Medulla oblongata (tissue), 1 donor: ENCODE data around the gene AMOTL1.
"Not testable (repeated sequence)": the region's sequence is repeated elsewhere in the genome, so short reads cannot be mapped to it uniquely, and the experiment has no call there.

Experiments
- DNase-seq: peaks from one replicate; pipeline ENCODE4 v3.0.0-alpha.2; 2015; ENCODE audit errors: extremely low spot score

AMOTL1 gene

DNA sequence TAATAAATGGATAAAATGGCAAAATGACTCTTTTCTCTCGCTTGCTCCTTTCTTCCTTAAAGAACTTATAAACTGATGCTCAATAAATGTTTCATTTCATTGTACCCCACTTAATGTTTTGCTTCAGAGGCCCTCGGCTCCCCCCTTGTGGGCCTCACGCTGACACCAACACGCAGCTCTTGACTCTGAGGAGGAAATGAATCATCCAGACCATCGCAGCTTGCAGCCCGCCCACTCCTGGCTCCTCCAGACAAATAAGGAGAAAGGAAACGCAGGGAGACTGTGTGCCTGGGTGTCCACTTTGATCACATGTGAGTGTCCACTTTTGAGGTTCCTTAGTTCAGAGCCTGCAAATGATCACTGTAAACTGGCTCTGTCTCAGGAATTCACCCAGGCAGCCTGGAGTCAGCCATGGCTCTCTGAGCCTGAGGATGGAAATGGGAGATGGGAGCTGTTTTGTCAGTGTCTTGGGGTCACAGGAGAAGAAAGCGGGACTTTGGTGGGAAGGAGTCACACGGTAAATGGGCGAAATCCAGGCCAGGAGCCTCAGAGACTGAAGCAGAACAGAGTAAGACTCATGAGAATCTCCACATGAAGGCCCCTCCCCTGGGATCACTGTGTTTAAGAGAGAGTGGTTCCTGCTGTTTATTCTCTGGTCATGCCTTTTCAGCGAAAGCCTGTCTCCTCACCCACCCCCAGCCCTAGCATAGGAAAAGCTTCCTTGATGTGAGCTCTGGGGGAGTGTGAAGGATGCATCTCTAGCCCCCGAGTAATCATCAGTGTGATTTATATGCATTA, 108.7 kb downstream of the AMOTL1 start:
- peak; percentile 83 for DNase-seq

DNA sequence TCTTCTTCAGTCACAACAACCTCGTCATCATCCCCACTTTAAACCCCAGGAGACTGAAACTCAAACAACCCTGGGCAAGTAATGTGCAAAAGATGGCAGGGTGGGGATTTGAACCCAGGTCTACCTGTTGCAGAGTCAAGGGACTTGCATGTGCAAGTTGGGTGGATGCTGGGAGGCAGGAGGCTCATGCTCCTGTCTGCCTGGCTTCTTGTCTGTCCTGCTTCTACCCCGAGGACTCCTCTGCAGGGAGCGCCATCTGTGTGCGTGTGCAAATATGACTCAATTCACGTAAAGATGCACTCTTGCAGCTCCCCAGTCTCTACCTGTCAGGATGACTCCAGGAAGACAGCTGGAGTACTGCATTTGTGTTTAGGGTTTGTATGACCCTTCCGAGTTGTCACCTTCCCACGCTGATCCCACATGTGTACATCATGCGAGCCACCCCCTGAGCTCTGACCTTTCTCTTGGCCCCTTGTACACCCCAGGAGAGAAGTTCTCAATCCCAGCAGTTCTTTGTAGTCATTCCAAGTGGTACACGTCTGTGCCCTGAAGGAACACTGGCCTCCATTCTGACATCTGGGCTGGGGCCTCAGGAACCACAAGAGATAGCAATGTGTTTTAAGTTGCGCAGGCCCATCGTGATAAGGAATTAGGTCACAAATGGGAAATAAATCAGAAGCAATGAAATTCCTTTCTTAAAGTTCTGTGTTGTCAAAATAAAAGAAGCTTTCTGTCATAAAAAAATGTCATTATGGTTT, 109.5 kb downstream of the AMOTL1 start:
- DNase-seq = no peak

DNA sequence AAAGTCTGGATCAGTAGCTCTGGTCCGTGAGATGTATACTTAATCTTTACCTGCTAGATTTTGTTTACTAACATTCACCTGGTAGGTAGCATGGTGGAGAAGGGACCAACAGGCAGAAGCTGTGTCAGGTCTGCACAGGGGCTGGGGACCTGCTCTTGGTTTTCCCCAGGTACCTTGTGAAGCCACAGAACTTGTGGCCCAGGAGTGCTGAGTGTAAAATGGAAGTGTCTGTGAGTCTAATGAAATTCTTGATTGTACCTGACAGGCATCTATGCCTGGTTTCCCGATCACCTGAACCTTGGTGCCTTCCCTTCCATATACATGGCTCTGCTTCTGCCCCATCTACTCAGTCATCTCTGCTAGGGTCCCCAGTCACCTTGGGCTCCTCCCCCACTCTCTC, 110.8 kb downstream of the AMOTL1 start:
- DNase-seq = no peak

DNA sequence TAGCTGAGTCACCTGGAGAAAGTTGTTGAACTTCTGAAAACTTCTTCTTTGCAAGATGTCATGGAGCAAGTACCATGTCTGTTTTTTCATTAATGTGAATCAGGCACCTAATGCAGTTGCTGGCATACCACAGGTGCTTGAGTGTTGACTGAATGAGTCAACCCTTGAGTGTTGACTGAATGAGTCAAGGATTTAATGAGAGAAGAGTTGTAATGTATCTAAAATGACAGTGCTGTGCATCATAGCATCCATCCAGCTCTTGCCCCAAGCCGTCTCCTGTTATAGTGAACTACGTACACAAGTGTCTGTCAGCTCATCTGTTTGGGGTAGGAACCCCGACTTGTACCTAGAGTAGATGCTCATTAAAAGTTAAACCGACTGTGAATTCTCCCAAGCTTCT, 112.1 kb downstream of the AMOTL1 start:
- no peak for DNase-seq

DNA sequence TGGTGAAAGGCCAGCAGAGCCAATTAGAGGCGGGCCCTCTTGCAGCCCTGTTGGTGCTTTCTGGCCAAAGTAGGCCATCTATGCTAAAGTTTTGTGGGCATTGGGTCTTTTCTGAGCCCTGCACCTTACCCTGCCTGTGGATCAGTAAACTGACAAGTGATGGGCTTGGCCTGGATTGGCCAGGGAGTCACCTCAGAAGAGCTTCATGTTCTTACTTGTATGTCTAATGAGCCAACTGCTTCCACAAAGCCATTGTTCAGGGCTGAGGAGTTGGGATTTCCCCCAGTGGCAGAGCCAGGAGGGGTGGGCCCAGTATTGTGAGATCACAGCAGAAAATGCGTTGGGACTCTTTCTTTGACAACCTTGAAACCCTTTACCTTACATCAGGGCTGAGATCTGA, 114.8 kb downstream of the AMOTL1 start:
- DNase-seq = no peak

DNA sequence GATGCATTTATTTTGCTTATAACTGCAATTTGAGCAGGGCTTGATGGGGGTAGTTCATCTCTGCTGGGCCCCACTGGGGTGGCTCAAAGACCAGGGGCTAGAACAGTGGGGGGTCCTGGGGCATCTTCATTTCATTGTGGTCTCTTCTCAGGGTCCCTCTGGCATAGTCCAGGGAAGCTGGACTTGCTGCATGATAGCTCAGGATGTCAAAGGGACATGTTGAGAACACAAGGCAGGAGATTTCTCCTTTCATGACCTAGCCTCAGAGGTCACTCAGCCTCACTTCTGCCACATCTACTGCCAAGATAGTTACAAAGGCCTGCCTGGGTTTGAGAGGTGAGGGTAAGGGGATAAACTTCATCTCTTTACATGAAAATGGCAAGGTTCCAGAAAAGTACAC, 115.7 kb downstream of the AMOTL1 start:
- no peak for DNase-seq

DNA sequence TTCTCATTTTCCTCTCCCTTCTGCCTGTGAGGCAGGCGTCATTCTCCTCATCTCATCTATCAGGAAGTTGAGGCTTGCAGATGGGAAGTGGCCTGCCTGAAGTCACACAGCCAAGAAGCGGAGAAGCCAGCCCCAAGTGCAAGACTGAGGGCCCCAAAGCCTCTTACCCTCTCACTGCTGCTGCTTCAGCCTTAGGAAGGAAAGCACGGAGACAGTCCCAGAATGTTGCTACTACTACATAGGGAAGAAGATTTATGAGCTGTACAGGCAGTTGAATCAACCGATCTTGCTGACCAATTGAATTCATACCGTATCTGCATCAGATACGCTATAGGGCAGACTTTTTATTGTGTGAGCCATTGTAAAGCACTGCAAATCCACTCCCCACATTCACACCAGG, 116.2 kb downstream of the AMOTL1 start:
- DNase-seq = peak; percentile 24

DNA sequence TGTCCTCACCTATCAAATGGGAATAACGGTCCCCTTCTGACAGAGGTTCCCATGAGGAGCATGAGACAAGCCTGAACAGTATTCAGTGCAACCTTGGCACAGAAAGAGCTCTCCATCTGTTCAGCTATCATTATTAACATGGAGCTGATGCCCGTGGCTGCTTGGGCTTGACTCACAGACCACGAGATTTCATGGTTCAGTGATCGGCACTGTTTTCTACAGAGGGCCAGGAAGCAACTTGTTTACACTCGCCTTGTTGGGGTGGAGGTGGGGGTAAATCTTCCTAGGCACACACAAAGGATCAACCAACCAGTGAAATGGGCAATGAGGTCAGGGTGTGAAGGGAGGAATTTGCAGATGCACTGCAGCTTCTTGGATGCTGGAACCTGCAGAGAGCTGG, 117.0 kb downstream of the AMOTL1 start:
- DNase-seq = no peak

DNA sequence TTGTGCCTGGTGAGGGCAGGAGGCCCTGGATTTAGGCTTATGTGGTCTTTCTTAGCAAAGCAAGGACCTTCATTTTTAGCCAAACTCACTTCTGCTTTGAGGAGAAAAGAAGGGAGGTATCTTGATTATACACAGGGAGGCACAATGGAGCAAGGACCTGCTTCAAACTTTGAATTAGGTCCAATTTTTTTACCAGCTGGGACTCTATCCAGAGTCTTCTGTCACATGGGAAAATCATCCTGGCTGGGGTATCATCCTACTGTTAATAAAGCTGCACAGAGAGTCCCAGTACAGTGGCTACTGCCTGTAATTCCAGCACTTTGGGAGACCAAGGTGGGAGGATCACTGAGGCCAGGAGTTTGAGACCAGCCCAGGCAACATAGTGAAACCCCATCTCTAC, 117.4 kb downstream of the AMOTL1 start:
- no peak for DNase-seq

DNA sequence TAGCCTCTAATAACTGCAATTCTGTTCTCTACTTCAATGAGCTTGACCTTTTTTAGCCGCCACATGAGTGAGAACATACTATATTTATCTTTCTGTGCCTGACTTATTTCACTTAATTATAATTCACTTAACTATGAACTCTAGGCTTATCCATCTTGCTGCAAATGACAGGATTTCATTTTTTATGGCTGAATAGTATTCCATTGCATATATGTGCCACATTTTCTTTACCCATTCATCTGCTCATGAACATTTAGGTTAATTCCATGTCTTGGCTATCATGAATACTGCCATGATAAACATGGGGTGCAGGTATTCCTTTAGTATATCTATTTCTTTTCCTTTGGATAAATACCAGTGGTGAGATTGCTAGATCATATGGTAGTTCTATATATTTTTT, 120.0 kb downstream of the AMOTL1 start:
- DNase-seq = no peak

DNA sequence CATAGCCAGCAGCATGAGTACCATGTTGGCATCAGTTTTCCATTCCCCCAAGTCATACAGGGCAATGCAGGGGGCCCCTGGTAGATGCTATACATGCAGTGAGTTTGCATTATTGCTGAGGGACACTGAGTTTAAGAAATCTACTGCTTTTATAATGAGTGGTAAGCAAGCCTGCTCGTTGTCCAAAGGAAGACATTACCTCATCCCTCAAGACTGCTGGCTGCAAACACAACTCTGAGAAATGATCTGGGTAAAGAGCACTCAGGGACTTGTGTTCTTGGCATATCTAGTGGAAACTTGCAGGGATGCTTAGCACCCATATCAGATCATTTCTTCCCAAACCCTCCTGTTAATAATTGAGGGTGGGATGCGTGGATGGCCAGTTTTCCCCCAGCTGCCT, 127.3 kb downstream of the AMOTL1 start:
- DNase-seq = no peak

DNA sequence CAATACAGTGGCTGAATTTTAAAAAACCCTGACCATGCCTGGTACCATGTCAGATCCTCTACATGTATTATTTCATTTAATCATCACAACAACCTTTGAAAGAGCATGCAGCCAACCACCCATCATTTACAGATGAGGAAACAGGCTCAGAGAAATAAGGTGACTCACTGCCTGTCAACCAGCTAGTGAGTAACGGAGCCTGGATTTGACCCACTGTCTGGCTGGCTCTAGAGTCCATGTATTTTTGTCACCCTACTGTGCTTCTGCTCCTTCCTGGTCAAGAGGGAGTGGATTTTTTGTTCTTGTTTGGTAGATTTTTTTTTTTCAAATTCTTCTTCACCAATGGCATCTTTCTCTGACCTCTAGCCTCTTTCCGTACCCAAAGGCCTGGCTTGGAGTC, 127.8 kb downstream of the AMOTL1 start:
- no peak for DNase-seq

DNA sequence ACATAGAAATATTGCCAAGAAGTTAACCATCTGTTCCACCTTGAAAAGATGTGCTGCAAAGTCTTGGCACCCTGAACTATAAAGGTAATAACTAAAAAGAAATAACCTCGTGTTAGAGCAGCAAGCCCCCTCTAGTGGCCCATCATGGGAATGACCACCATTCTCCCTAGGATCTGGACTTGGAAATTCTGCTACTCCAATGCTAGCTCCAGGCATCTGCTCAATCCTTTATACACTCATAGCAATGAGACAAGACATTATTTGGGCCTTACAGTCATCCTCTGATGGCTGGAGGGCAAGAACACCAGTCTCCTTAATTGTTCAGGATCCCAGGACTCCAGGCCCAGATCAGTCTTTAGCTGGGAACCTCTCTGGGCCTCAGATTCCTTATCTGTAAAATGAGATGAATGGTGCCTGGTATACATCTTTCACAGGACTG, 129.2 kb downstream of the AMOTL1 start:
- DNase-seq = peak; percentile 69

DNA sequence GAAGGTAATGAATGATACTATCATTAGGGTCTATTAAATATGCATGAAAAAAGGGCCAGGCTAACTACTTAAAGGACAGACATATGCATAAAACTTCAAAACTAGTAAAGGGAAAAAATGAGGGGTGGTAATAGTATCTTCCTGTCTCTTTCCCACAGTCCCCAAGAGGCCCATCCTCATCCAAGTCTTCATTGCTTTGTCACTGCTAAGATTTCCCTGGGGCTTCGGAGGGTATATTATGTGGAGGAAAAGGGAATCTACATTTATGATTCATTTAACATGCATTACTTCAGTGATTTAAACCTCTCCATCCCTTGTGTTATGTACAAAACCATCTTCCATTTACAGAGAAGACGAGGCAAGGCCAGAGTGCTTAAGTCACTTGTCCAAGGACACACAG, 139.1 kb downstream of the AMOTL1 start:
- no peak for DNase-seq

DNA sequence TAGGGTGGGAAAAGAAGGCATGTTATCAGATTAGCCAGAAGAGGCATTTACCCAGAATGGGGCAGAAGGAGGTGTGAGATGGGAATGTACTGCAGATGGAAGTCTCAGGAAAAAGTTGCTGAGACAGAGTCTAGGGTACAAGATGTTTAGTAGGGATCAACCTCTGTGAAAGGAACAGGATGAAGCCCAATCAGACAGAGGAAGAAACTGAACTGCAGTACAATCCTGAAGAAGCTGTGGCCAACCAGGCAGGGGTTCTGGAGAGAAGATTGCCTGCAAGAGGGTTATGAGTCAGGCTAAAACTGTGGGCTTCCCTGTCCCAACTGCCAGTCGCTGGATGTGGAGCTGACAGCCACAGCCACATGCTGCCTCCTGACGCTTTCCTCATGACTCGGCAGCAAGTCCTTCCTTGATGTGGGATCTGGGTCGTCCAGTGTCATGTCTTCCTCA, 141.2 kb downstream of the AMOTL1 start:
- DNase-seq = no peak

DNA sequence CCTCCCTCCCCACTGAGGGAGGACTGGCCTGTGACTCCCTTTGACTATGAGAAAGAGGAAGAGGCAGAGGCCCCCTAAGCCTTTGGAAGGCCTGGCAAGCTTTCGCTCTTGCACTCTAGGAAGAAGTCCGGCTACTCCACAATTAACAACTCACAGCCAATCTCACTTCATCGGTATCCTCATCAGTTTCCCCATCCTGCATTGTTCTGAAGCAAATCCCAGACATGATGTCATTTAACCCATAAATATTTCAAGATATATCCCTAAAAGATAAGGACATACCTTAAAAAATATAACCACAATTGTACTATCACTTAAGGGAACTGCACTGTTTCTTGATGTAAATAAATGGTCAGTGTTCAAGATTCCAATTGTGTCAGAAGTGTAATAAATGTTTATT, 142.1 kb downstream of the AMOTL1 start:
- no peak for DNase-seq

DNA sequence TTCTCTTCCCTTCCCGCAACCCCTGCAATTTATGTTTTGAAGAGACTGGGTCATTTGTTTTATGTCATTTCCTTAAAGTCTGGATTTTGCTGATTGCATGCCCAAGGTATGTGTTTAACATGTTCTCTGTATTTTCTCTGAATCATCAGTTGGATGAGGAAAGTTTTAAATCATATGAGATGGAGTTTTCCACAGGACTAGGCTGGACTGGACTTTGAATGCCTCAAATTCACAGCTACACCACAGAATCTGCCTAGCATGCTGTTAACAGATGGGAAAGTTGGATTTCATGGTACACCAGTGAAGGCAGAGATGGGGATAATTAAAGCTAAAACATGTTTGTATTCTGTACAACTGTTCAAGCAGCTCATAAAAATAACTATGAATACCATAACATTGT, 142.6 kb downstream of the AMOTL1 start:
- no peak for DNase-seq

DNA sequence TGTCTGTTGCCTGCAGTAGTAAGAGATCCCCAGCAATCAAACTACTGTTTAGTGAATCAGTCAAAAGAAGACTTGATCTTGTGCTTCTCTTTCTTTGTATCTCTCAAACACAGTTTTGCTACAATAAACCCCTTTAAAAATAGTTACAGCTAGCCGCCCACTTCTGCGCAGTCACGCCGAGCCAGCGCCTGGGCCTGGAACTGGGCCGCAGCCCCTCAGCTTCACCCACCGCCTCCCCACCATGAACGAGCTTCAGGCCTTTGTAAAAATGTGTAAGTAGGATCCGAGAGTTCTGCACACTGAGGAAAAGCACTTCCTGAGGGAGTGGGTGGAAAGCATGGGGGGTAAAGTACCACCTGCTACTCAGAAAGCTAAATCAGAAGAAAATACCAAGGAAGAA, 144.7 kb downstream of the AMOTL1 start:
- no peak for DNase-seq

DNA sequence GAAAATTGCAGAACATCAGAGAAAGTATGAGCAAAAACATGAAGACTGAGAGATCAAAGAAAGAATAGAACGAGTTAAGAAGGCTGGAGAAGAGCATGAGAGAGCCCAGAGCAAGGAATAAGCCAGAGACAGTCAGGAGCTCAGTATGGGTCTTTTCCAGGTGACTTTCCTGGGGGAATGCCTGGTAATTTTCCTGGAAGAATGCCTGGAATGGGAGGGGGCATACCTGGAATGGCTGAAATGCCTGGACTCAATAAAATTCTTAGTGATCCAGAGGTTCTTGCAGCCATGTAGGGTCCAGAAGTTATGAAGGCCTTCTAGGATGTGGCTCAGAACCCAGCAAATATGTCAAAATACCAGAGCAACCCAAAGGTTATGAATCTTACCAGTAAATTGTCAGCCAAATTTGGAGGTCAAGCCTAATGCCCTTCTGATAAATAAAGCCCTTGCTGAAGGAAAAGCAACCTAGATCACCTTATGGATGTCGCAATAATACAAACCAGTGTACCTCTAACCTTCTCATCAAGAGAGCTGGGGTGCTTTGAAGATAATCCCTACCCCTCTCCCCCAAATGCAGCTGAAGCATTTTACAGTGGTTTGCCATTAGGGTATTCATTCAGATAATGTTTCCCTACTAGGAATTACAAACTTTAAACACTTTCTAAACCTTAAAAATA, 145.7 kb downstream of the AMOTL1 start:
- DNase-seq = not testable (repeated sequence)

DNA sequence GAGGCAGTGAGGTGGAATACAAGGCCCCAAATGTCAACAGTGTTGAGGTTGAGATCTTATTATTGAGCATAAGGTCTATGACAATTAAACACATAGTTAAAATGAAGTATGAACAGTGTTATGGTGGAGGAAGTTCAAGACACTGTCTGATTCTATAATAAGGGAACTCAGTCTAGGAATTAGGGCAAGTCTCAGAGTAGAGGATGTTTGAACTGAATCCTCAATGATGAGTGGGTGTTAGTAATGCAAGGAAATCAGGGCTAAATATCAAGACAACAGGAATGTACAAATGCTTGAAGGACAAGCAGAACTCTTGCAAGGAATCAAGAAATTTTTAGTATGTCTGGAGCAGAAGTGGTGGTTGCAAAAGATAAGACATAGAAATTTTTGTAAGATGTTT, 152.2 kb downstream of the AMOTL1 start:
- no peak for DNase-seq

DNA sequence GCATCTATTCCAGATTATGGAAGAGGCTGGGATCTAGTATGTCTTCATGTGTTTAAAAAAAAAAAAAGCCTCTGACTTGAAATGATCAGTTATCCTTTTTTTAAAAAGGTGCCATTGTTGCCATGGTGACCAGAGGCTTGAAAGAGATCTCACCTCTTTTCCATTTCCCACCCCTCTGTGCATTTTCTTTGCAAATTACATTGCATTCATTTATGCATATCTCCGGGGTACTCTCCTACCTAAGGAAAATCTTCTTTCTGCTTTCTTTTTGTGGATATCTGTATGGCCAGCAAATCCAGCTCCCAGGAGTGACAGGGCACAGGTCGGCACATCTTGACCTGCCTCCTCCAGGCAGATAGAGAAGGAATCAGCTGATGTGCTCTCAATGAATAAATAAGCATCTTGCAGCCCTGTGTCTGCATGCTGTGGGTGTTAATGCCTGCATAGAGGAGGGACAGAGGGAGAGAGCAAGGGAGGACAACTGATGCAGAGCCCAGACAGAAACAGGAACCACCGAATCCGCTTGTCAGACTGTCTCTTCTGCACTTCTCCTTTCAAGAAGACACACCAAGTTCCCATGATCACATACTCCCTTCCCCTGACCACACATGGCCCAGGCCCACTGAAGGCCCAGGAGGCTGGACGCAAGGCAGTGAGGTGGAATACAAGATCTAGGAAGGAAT, 154.3 kb downstream of the AMOTL1 start:
- peak; percentile 77 for DNase-seq

DNA sequence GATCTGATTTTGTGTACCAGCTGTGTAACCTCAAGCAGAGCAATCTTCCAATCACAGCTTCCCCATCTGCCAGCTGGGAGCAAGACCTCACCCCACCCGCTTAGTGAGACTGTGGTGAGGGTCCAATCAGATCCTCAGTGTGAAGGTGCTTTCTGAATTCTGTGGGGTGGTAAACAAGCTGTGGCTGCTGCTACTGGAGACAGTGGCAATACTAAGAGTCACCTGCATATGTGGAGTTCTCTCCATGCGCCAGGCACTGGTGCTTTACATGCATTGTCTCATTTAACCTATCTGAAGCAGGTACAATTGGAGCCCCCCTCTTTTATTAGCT, 154.8 kb downstream of the AMOTL1 start:
- no peak for DNase-seq
